ENCODE results near the gene IFNK. TPM values are rescaled to one million over a fixed set of nuclear protein-coding genes. Genes with fewer than 3 reads are reported as not detected.

IFNK gene
- total and polyA plus RNA-seq, 2 experiments from 2014 or later = not detected

GRCh38 chr9:27560457-27560856, 36.4 kb downstream of the IFNK start:
- Histone ChIP-seq H3K36me3 (replicated peaks; ENCODE audit: insufficient read depth, low read depth) (no peaks in the 10 kb centered on the region), H3K4me1 (ENCODE audit: insufficient read depth) (no peaks in the 10 kb centered on the region), H3K9me3 (ENCODE audit: low read depth) (no peaks in the 10 kb centered on the region), H3K79me2 (peaks cover 1% of the 10 kb centered on the region), H2AFZ (no peak overlapping the region), H3K4me2 (no peak overlapping the region), H3K4me3 (no peak overlapping the region), H3K27me3 (no peaks in the 10 kb centered on the region), H4K20me1 (ENCODE audit: insufficient read depth, poor library complexity, severe bottlenecking) (no peaks in the 10 kb centered on the region), H3K9me2 (replicated peaks; ENCODE audit: insufficient read depth) (no peaks in the 10 kb centered on the region), H3K27ac (no peak overlapping the region)
- DNase-seq (ENCODE audit: low spot score) = no peak
- TF ChIP-seq EZH2 (IDR thresholded peaks at IDR 0.05; ENCODE audit: borderline replicate concordance) (no peak), EZH2phosphoT487 (IDR thresholded peaks at IDR 0.05; ENCODE audit: low read depth, severe bottlenecking, unreplicated experiment) (no peak)

- no peak overlapping the region for H3K27ac ChIP-seq
- H3K9me2 ChIP-seq (replicated peaks; ENCODE audit: insufficient read depth) = no peaks in the 10 kb centered on the region
- H2AFZ ChIP-seq = no peak overlapping the region
- no peaks in the 10 kb centered on the region for H4K20me1 ChIP-seq (ENCODE audit: insufficient read depth, poor library complexity, severe bottlenecking)
- H3K4me1 ChIP-seq (ENCODE audit: insufficient read depth) = no peaks in the 10 kb centered on the region
- H3K4me3 ChIP-seq = no peak overlapping the region
- H3K4me2 ChIP-seq = no peak overlapping the region
- H3K27me3 ChIP-seq = no peaks in the 10 kb centered on the region
- H3K79me2 ChIP-seq = peaks cover 6% of the 10 kb centered on the region
- H3K36me3 ChIP-seq (replicated peaks; ENCODE audit: insufficient read depth, low read depth) = no peaks in the 10 kb centered on the region
- WGBS (ENCODE audit: low lambda C conversion rate, missing lambda C conversion rate) = 72% methylated on average over 3 of the region's 3 CpGs
- no peak for TF ChIP-seq EZH2phosphoT487 (IDR thresholded peaks at IDR 0.05; ENCODE audit: low read depth, severe bottlenecking, unreplicated experiment)
- TF ChIP-seq EZH2 (IDR thresholded peaks at IDR 0.05; ENCODE audit: borderline replicate concordance) = no peak
- TF ChIP-seq, protein P1, sequence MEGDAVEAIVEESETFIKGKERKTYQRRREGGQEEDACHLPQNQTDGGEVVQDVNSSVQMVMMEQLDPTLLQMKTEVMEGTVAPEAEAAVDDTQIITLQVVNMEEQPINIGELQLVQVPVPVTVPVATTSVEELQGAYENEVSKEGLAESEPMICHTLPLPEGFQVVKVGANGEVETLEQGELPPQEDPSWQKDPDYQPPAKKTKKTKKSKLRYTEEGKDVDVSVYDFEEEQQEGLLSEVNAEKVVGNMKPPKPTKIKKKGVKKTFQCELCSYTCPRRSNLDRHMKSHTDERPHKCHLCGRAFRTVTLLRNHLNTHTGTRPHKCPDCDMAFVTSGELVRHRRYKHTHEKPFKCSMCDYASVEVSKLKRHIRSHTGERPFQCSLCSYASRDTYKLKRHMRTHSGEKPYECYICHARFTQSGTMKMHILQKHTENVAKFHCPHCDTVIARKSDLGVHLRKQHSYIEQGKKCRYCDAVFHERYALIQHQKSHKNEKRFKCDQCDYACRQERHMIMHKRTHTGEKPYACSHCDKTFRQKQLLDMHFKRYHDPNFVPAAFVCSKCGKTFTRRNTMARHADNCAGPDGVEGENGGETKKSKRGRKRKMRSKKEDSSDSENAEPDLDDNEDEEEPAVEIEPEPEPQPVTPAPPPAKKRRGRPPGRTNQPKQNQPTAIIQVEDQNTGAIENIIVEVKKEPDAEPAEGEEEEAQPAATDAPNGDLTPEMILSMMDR (IDR thresholded peaks at IDR 0.05; ENCODE audit: poor library complexity) = no peak
- H3K9me3 ChIP-seq (ENCODE audit: low read depth) = no peaks in the 10 kb centered on the region
- no peak for DNase-seq (ENCODE audit: low spot score)
Observed at GRCh38 chr9:27561685-27562084, 37.6 kb downstream of the IFNK start.

- H3K27me3 ChIP-seq = no peaks in the 10 kb centered on the region
- H3K4me3 ChIP-seq = no peak overlapping the region
- no peaks in the 10 kb centered on the region for H4K20me1 ChIP-seq (ENCODE audit: insufficient read depth, poor library complexity, severe bottlenecking)
- no peaks in the 10 kb centered on the region for H3K9me2 ChIP-seq (replicated peaks; ENCODE audit: insufficient read depth)
- H2AFZ ChIP-seq = no peak overlapping the region
- DNase-seq (ENCODE audit: low spot score) = no peak
- H3K79me2 ChIP-seq = peaks cover 28% of the 10 kb centered on the region
- no peaks in the 10 kb centered on the region for H3K36me3 ChIP-seq (replicated peaks; ENCODE audit: insufficient read depth, low read depth)
- H3K9me3 ChIP-seq (ENCODE audit: low read depth) = no peaks in the 10 kb centered on the region
- H3K4me2 ChIP-seq = no peak overlapping the region
- no peaks in the 10 kb centered on the region for H3K4me1 ChIP-seq (ENCODE audit: insufficient read depth)
- 95% methylated on average over 4 of the region's 4 CpGs for WGBS (ENCODE audit: low lambda C conversion rate, missing lambda C conversion rate)
- TF ChIP-seq EZH2phosphoT487 (IDR thresholded peaks at IDR 0.05; ENCODE audit: low read depth, severe bottlenecking, unreplicated experiment) (no peak), EZH2 (IDR thresholded peaks at IDR 0.05; ENCODE audit: borderline replicate concordance) (no peak)
- TF ChIP-seq, protein P1 (IDR thresholded peaks at IDR 0.05; ENCODE audit: poor library complexity) = no peak
- no peak overlapping the region for H3K27ac ChIP-seq
Observed at GRCh38 chr9:27563738-27564430, 39.8 kb downstream of the IFNK start.

DNA sequence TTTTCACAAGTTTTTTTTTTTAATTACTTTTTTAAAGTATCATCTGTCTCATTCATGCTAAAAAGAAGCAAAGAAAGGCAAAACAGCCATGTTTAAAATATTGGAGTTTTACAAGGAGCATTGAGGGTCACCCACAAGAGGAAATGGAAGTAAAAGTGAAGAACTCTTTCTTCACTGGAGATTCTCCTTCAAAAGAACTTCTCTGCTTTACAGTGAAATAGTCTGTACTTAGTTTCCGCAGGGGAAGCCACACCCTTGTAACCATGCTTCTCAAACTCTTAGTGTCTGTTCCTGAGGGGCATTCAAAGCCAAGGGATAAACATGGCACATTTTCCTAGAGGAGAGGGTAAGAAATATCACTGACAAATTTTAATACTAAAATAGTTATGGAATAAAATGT, 40.6 kb downstream of the IFNK start:
- WGBS (ENCODE audit: low lambda C conversion rate, missing lambda C conversion rate) = 82% methylated on average over 1 of the region's 1 CpG
- Histone ChIP-seq H3K27ac (no peak overlapping the region), H3K36me3 (replicated peaks; ENCODE audit: insufficient read depth, low read depth) (no peaks in the 10 kb centered on the region), H3K9me2 (replicated peaks; ENCODE audit: insufficient read depth) (no peaks in the 10 kb centered on the region), H4K20me1 (ENCODE audit: insufficient read depth, poor library complexity, severe bottlenecking) (no peaks in the 10 kb centered on the region), H3K4me1 (ENCODE audit: insufficient read depth) (peaks cover 4% of the 10 kb centered on the region), H3K27me3 (no peaks in the 10 kb centered on the region), H3K4me3 (no peak overlapping the region), H3K79me2 (peaks cover 30% of the 10 kb centered on the region), H2AFZ (no peak overlapping the region), H3K4me2 (no peak overlapping the region), H3K9me3 (ENCODE audit: low read depth) (no peaks in the 10 kb centered on the region)
- TF ChIP-seq, protein P1 (IDR thresholded peaks at IDR 0.05; ENCODE audit: poor library complexity) = no peak
- no peak for TF ChIP-seq EZH2phosphoT487 (IDR thresholded peaks at IDR 0.05; ENCODE audit: low read depth, severe bottlenecking, unreplicated experiment)
- no peak for TF ChIP-seq EZH2 (IDR thresholded peaks at IDR 0.05; ENCODE audit: borderline replicate concordance)
- DNase-seq (ENCODE audit: low spot score) = no peak

All from hepatocyte (in vitro differentiated cells).